SK-N-SH (cell line): Measurements from ENCODE around the gene GPN3. TPM values are rescaled to one million over a fixed set of nuclear protein-coding genes. Genes with fewer than 3 reads are reported as not detected.
A peak's percentile ranks its signal among the peaks of the same experiment; 100 is the strongest.

Experiments used
- CTCF ChIA-PET: fragments of 300-600, 350-600 bp; formaldehyde crosslinking; extraction: SDS; loops from one replicate; lab custom pipeline; 2021; lab: Yijun Ruan, JAX
- POLR2A ChIA-PET: fragments of 350-600 bp; sonication (Branson Sonifier 250); formaldehyde crosslinking; extraction: SDS; loops from one replicate; lab custom pipeline; 2020; ENCODE audit warnings: antibody characterized with exemption, inconsistent platforms; lab: Yijun Ruan, JAX
- DNase-seq: peaks from one replicate; pipeline ENCODE4 v3.0.0; 2012
- H2AFZ ChIP-seq: fragments of 200-600 bp; sonication (generic); 2 replicates; pipeline ENCODE4 v1.8.1; 2016; ENCODE audit warnings: antibody characterized with exemption, mild to moderate bottlenecking, low read depth
- H3F3A ChIP-seq: fragments of 200-600 bp; sonication (generic); replicated peaks from 2 replicates; pipeline ENCODE3; 2016; ENCODE audit warnings: antibody characterized with exemption, mild to moderate bottlenecking; ENCODE audit not compliant: insufficient read depth
- H3K27ac ChIP-seq, 2 experiments: fragments of 200-500 bp in 1 of 2; fragments of 200-600 bp in 1 of 2; sonication (Bioruptor generic) in 1 of 2; sonication (generic), shearing (Covaris generic) in 1 of 2; 2 replicates each; pipeline versions ENCODE4 v1.5.1 to v1.6.1; 2014 to 2016; ENCODE audit warnings: low read depth in 2 of 2, inconsistent platforms in 1 of 2, low read length in 1 of 2, mild to moderate bottlenecking in 1 of 2, mixed read lengths in 1 of 2
- H3K27me3 ChIP-seq: fragments of 200-600 bp; sonication (generic), shearing (Covaris generic); 2 replicates; pipeline ENCODE4 v1.6.1; 2016; ENCODE audit warnings: mixed run types; ENCODE audit not compliant: insufficient read depth
- H3K36me3 ChIP-seq, 2 experiments: fragments of 200-500 bp in 1 of 2; fragments of 200-600 bp in 1 of 2; sonication (Bioruptor generic) in 1 of 2; sonication (generic) in 1 of 2; replicated peaks in 1 of 2; 2 replicates each; pipeline versions ENCODE3 to v1.5.1; 2014 to 2016; ENCODE audit warnings: low read length in 1 of 2, mild to moderate bottlenecking in 1 of 2; ENCODE audit not compliant: insufficient read depth in 2 of 2, control insufficient read depth in 1 of 2
- H3K4me1 ChIP-seq, 2 experiments: fragments of 200-500 bp in 1 of 2; fragments of 200-600 bp in 1 of 2; sonication (Bioruptor generic) in 1 of 2; sonication (generic), shearing (Covaris generic) in 1 of 2; 2 replicates each; pipeline versions ENCODE4 v1.5.1 to v1.6.1; 2014 to 2016; ENCODE audit warnings: low read depth in 1 of 2, low read length in 1 of 2, mixed run types in 1 of 2; ENCODE audit not compliant: insufficient read depth in 2 of 2, control insufficient read depth in 1 of 2
- H3K4me2 ChIP-seq: fragments of 200-600 bp; sonication (generic), shearing (Covaris generic); 2 replicates; pipeline ENCODE4 v1.6.1; 2017; ENCODE audit warnings: mixed run types
- H3K4me3 ChIP-seq, 2 experiments: fragments of 200-500 bp in 1 of 2; fragments of 200-600 bp in 1 of 2; sonication (Bioruptor generic) in 1 of 2; sonication (generic), shearing (Covaris generic) in 1 of 2; 2 replicates each; pipeline versions ENCODE4 v1.5.1 to v1.8.1; 2014 to 2016; ENCODE audit warnings: low read depth in 2 of 2, inconsistent platforms in 1 of 2, low read length in 1 of 2, mild to moderate bottlenecking in 1 of 2, mixed read lengths in 1 of 2, moderate library complexity in 1 of 2
- H3K79me2 ChIP-seq: fragments of 200-600 bp; sonication (generic); 2 replicates; pipeline ENCODE4 v1.8.1; 2017; ENCODE audit warnings: mild to moderate bottlenecking; ENCODE audit not compliant: insufficient read depth
- H3K9ac ChIP-seq: fragments of 200-600 bp; sonication (generic); 2 replicates; pipeline ENCODE4 v1.6.1; 2017; ENCODE audit warnings: mixed run types
- H3K9me2 ChIP-seq: fragments of 200-600 bp; sonication (generic); 2 replicates; pipeline ENCODE4 v1.6.1; 2017; ENCODE audit warnings: mixed run types
- H3K9me3 ChIP-seq: fragments of 200-600 bp; sonication (generic); 2 replicates; pipeline ENCODE4 v1.6.1; 2017; ENCODE audit warnings: mixed run types, mild to moderate bottlenecking, moderate library complexity
- H4K20me1 ChIP-seq: fragments of 200-600 bp; sonication (generic); 2 replicates; pipeline ENCODE4 v1.6.1; 2017; ENCODE audit warnings: mild to moderate bottlenecking, mixed run types; ENCODE audit not compliant: insufficient read depth
- CHD2 ChIP-seq: fragments of 150-350 bp; IDR thresholded peaks from 2 replicates; pipeline ENCODE4 v1.6.1; 2018; ENCODE audit warnings: low read length; ENCODE audit not compliant: partially characterized antibody
- CTCF ChIP-seq: fragments of 200-600 bp; sonication (generic); IDR thresholded peaks from 2 replicates; pipeline ENCODE4 v1.6.1; 2017; ENCODE audit warnings: antibody characterized with exemption, mild to moderate bottlenecking, moderate library complexity
- ELF1 ChIP-seq: IDR thresholded peaks from 2 replicates; pipeline ENCODE4 v1.4.0; 2012
- EP300 ChIP-seq, 2 experiments: IDR thresholded peaks; 2 replicates each; pipeline versions ENCODE4 v1.4.0 to v1.6.1; 2012; ENCODE audit warnings: borderline replicate concordance in 1 of 2, low read depth in 1 of 2, low read length in 1 of 2
- EZH2phosphoT487 ChIP-seq: fragments of 200-600 bp; sonication (generic); IDR thresholded peaks from 2 replicates; pipeline ENCODE4 v1.6.1; 2017; ENCODE audit warnings: low read depth, mixed run types, mild to moderate bottlenecking, antibody characterized with exemption, moderate library complexity, borderline replicate concordance
- FOXM1 ChIP-seq: IDR thresholded peaks from 2 replicates; pipeline ENCODE4 v1.4.0; 2012; ENCODE audit warnings: low read depth, mild to moderate bottlenecking
- GABPA ChIP-seq: IDR thresholded peaks from 2 replicates; pipeline ENCODE4 v1.4.0; 2012; ENCODE audit warnings: low read depth, mild to moderate bottlenecking
- IRF3 ChIP-seq: fragments of 150-350 bp; IDR thresholded peaks from 2 replicates; pipeline ENCODE4 v1.6.1; 2016; ENCODE audit warnings: mild to moderate bottlenecking, low read depth, low read length
- JUND ChIP-seq: IDR thresholded peaks from 2 replicates; pipeline ENCODE4 v1.4.0; 2012
- MAX ChIP-seq: IDR thresholded peaks from 2 replicates; pipeline ENCODE4 v1.4.0; 2012; ENCODE audit warnings: low read depth
- POLR2AphosphoS5 ChIP-seq: IDR thresholded peaks from 2 replicates; pipeline ENCODE4 v1.6.1; 2012; ENCODE audit warnings: low read depth, low read length
- RAD21 ChIP-seq: IDR thresholded peaks from 2 replicates; pipeline ENCODE4 v1.6.1; 2012; ENCODE audit warnings: mild to moderate bottlenecking, low read length
- RCOR1 ChIP-seq: fragments of 150-350 bp; IDR thresholded peaks from 2 replicates; pipeline ENCODE4 v1.6.1; 2017; ENCODE audit warnings: antibody characterized with exemption, low read length
- RFX5 ChIP-seq: IDR thresholded peaks from 2 replicates; pipeline ENCODE4 v1.6.1; 2012; ENCODE audit warnings: mild to moderate bottlenecking, improper control_type of control experiment, low read length
- RXRA ChIP-seq: IDR thresholded peaks from 2 replicates; pipeline ENCODE4 v1.4.0; 2012; ENCODE audit warnings: low read depth, mild to moderate bottlenecking, borderline replicate concordance
- SMC3 ChIP-seq: IDR thresholded peaks from 2 replicates; pipeline ENCODE4 v1.6.1; 2012; ENCODE audit warnings: low read depth, low read length, improper control_type of control experiment
- TEAD4 ChIP-seq: IDR thresholded peaks from 2 replicates; pipeline ENCODE4 v1.4.0; 2012; ENCODE audit warnings: mild to moderate bottlenecking, borderline replicate concordance; ENCODE audit not compliant: insufficient read depth
- USF1 ChIP-seq: IDR thresholded peaks from 2 replicates; pipeline ENCODE4 v1.4.0; 2012; ENCODE audit warnings: low read depth, borderline replicate concordance
- YY1 ChIP-seq: IDR thresholded peaks from 2 replicates; pipeline ENCODE4 v1.4.0; 2012; ENCODE audit warnings: low read depth, mild to moderate bottlenecking
- WGBS: methylation state at CpG from one replicate; pipeline ENCODE4 v1.1.6; 2017; ENCODE audit warnings: low lambda C conversion rate; 5-methylcytosine and 5-hydroxymethylcytosine counted together
- polyA plus RNA-seq, 3 experiments: library from polyadenylated mRNA; depleted of rRNA; stranded (reverse); fragments of >200 nt; gene quantifications; 2 replicates each; pipeline ENCODE4 v1.2.3, GENCODE V29; 2012
- TF ChIP-seq, protein P1 (sequence below): fragments of 150-350 bp; IDR thresholded peaks from 2 replicates; pipeline ENCODE4 v1.6.1; 2017; ENCODE audit warnings: antibody characterized with exemption, low read length, low read depth, borderline replicate concordance
- TF ChIP-seq, protein P2 (sequence below): IDR thresholded peaks from 2 replicates; pipeline ENCODE4 v1.6.1; 2012; ENCODE audit warnings: mild to moderate bottlenecking, low read depth, low read length, moderate library complexity

The GPN3 gene
- polyA plus RNA-seq, 1 of the 3 experiments (the other 2 are of a cell fraction): 21.6 TPM

GRCh38 chr12:110449799-110450497 is 18.1 kb downstream of the GPN3 start, which contains the start of gene ARPC3 (continued):
- TF ChIP-seq RXRA (no peak), IRF3 (no peak), FOXM1 (no peak), CTCF (peak; percentile 85), GABPA (peak; percentile 96), MAX (peak; percentile 88)
- TF ChIP-seq, protein P1, sequence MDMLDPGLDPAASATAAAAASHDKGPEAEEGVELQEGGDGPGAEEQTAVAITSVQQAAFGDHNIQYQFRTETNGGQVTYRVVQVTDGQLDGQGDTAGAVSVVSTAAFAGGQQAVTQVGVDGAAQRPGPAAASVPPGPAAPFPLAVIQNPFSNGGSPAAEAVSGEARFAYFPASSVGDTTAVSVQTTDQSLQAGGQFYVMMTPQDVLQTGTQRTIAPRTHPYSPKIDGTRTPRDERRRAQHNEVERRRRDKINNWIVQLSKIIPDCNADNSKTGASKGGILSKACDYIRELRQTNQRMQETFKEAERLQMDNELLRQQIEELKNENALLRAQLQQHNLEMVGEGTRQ: no peak

DNA sequence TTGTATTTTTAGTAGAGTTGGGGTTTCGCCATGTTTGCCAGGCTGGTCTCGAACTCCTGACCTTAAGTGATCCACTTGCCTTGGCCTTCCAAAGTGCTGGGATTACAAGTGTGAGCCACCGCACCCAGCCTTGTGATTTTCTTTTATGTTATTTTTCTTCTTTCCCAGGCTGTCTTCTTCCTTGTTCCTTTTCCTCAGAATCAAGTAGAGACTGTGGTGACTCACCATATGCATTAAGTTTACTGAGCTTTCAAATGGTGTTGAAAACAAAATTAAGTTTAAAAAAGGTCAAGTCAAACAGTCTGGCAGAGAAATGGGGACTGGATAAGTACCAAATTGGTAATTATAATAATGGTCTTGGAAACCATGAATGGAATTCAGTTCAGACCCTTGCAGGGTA is 23.6 kb downstream of the GPN3 start:
- no peak overlapping the region for H3K9ac ChIP-seq
- no peaks in the 10 kb centered on the region for H3K9me2 ChIP-seq
- POLR2A ChIA-PET: no interaction called here
- 98% methylated on average over 3 of the region's 3 CpGs for WGBS
- no peaks in the 10 kb centered on the region; a peak in 1 of 4 replicates for H3K4me1 ChIP-seq
- H3K27ac ChIP-seq: no peak overlapping the region
- H3K4me2 ChIP-seq: no peak overlapping the region
- H3K27me3 ChIP-seq: no peaks in the 10 kb centered on the region
- TF ChIP-seq RAD21: no peak
- no peak for TF ChIP-seq POLR2AphosphoS5
- no peak for TF ChIP-seq JUND
- TF ChIP-seq RCOR1: no peak
- TF ChIP-seq MAX: no peak
- TF ChIP-seq GABPA: no peak
- no peak for TF ChIP-seq ELF1
- TF ChIP-seq EP300 (IDR thresholded peaks at IDR 0.05; ENCODE audit: borderline replicate concordance in 1 of 2, low read depth in 1 of 2, low read length in 1 of 2): no peak
- TF ChIP-seq SMC3: no peak
- no peak for TF ChIP-seq EZH2phosphoT487
- TF ChIP-seq YY1: no peak
- TF ChIP-seq CHD2: no peak
- TF ChIP-seq RFX5: no peak
- TF ChIP-seq TEAD4: no peak
- TF ChIP-seq, protein P2, sequence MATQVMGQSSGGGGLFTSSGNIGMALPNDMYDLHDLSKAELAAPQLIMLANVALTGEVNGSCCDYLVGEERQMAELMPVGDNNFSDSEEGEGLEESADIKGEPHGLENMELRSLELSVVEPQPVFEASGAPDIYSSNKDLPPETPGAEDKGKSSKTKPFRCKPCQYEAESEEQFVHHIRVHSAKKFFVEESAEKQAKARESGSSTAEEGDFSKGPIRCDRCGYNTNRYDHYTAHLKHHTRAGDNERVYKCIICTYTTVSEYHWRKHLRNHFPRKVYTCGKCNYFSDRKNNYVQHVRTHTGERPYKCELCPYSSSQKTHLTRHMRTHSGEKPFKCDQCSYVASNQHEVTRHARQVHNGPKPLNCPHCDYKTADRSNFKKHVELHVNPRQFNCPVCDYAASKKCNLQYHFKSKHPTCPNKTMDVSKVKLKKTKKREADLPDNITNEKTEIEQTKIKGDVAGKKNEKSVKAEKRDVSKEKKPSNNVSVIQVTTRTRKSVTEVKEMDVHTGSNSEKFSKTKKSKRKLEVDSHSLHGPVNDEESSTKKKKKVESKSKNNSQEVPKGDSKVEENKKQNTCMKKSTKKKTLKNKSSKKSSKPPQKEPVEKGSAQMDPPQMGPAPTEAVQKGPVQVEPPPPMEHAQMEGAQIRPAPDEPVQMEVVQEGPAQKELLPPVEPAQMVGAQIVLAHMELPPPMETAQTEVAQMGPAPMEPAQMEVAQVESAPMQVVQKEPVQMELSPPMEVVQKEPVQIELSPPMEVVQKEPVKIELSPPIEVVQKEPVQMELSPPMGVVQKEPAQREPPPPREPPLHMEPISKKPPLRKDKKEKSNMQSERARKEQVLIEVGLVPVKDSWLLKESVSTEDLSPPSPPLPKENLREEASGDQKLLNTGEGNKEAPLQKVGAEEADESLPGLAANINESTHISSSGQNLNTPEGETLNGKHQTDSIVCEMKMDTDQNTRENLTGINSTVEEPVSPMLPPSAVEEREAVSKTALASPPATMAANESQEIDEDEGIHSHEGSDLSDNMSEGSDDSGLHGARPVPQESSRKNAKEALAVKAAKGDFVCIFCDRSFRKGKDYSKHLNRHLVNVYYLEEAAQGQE: no peak
- no peak for TF ChIP-seq USF1
- no peak overlapping the region for H2AFZ ChIP-seq
- peaks cover 26% of the 10 kb centered on the region; the same call in 1 of the 2 replicates for H4K20me1 ChIP-seq
- H3K36me3 ChIP-seq: peaks cover 35 to 68% of the 10 kb centered on the region in 2 experiments
- peaks cover 21% of the 10 kb centered on the region for H3F3A ChIP-seq
- peaks cover 88% of the 10 kb centered on the region for H3K79me2 ChIP-seq
- DNase-seq: no peak
- H3K9me3 ChIP-seq: no peaks in the 10 kb centered on the region
- H3K4me3 ChIP-seq: no peak overlapping the region
- CTCF ChIA-PET: interaction anchor here (1.5 kb wide), 1 partner anchor 13 kb away, joined by 5 read pairs; no protein-coding TSS in a partner anchor
